Activated CD8-positive, alpha-beta memory T cell treated with anti-CD3 and anti-CD28 coated beads for 4 hours (primary cell): ENCODE measurements around the gene TEX101.
"Not testable (repeated sequence)": the region's sequence is repeated elsewhere in the genome, so short reads cannot be mapped to it uniquely, and the experiment has no call there.

Experiments
- DNase-seq, 2 donors: peaks; one replicate each; pipeline ENCODE4 v3.0.0-alpha.2; 2020; ENCODE audit warnings: low read depth in 2 of 2

TEX101 gene

DNA sequence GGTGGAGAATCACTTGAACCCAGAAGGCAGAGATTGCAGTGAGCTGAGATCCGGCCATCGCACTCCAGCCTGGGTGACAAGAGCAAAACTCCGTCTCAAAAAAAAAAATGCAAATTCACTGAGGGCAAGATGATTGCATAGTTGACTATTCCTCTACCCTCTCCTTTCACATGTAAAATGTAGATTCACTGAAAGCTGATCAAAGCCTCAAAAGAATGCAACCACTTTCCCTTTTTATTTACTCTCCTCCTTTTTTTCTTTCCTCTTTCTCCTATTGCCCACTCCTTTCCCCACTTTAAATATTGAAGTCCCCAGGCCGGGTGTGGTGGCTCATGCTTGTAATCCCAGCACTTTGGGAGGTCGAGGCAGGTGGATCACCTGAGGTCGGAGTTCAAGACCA, 6.3 kb downstream of the TEX101 start:
- no peak for DNase-seq

GRCh38 chr19:43422000-43422688, 7.5 kb downstream of the TEX101 start:
- DNase-seq: no peak

- no peak for DNase-seq
Measured at GRCh38 chr19:43422689-43423066, 8.0 kb downstream of the TEX101 start.

GRCh38 chr19:43423779-43424178, 9.1 kb downstream of the TEX101 start:
- DNase-seq: no peak

GRCh38 chr19:43425567-43426392, 11.1 kb downstream of the TEX101 start:
- no peak for DNase-seq

GRCh38 chr19:43429395-43429794, 14.7 kb downstream of the TEX101 start:
- DNase-seq: no peak

DNA sequence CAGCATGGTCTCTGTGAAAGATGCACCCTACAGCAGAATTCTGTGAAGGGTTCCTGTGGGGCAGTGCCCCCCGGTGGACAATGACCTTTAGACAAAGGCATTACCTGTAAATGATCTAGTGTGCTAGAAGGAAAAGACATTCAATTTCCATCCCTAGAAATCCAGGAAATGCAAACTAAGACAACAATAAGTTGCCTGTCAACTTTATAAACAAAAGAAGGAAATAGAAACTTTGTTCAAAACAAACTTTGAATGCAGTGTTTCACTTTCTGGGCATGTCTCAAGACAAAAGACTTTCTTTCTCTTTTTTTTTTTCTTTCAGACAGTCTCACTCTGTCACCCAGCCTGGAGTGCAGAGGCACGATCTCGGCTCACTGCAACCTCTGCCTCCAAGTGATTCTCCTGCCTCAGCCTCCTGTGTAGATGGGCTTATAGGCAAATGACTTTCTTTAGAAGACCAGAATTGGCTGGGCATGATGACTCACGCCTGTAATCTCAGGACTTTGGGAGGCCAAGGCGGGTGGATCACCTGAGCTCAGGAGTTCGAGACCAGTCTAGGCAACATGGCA, 15.5 kb downstream of the TEX101 start:
- no peak for DNase-seq

DNA sequence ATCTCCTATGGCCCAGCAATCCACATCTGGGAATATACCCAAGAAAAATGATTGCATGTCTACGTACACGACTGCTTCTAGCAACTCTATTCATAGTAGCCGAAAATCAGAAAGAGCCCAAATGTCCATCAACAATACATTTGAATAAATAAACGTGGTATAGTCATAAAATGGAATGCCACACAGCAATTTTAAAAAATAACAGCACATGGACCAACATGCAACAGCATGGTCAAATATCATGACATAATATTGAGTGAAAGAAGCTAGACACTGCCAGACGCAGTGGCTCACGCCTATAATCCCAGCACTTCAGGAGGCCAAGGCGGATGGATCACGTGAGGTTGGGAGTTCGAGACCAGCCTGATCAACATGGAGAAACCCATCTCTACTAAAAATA, 16.3 kb downstream of the TEX101 start:
- DNase-seq: no peak

DNA sequence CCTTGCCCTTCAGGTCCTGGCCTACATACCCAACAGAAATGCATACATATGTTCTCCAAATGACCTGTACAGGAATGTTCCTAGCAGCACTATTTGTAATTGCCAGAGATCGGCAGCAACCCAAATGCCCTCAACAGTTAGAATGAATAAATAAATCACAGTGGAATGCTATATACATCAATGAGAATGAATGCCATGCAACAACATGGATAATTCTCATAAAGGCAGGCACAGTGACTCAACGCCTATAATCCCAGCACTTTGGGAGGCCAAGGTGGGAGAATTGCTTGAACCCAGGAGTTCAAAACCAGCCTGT, 18.6 kb downstream of the TEX101 start:
- DNase-seq: no peak

- DNase-seq: no peak
Measured at GRCh38 chr19:43433689-43434088, 19.0 kb downstream of the TEX101 start.

- DNase-seq: no peak
Measured at GRCh38 chr19:43435775-43436174, 21.1 kb downstream of the TEX101 start.

- DNase-seq: not testable (repeated sequence)
Measured at GRCh38 chr19:43437284-43437683, 22.6 kb downstream of the TEX101 start.

GRCh38 chr19:43437712-43438111, 23.0 kb downstream of the TEX101 start:
- DNase-seq: no peak

- DNase-seq: no peak
Measured at GRCh38 chr19:43438291-43439031, 23.8 kb downstream of the TEX101 start.

- peak in 1 of 2 donors; percentile 11 for DNase-seq
Measured at GRCh38 chr19:43439032-43439708, 24.5 kb downstream of the TEX101 start.

GRCh38 chr19:43439709-43440063, 25.0 kb downstream of the TEX101 start:
- DNase-seq: no peak

DNA sequence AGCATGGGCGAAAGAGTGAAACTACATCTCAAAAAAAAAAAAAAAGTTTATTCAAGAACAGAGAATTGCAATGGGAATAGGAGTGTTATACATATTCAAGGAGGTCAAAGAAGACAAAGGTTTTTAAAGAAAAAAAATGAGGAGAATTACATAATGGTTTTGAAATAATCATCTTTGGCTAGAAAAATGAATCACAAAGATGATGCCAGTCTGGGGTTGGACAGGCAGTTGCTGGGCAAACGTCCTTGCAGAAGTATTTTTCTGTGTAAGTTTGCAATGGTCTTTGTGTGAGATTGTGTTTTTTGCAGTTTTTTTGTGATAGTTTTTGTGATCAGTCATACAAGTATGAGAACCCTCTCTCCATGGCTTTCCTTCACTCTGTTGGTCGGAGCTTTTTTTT, 27.0 kb downstream of the TEX101 start:
- DNase-seq: no peak

- not testable (repeated sequence) for DNase-seq
Measured at GRCh38 chr19:43444091-43444490, 29.4 kb downstream of the TEX101 start.

GRCh38 chr19:43444531-43445287, 30.0 kb downstream of the TEX101 start:
- DNase-seq: no peak

DNA sequence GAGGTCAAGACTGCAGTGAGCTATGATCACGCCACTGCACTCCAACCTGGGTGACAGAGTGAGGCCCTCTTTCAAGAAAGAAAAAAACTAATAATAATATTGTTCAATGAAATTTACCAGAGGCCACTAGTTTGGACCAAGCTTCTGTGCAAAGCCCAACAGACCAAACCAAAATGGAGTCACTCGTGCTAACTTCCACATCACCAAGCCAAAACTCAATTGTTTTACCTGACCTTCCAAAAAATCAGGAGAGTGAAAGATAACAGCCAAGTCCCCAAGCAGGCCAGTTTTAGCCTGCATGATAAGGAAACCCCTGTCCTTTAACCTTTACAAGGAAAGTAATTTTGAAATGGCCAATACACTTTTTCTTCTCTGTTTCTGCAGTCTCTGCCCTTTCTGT, 30.7 kb downstream of the TEX101 start:
- DNase-seq: no peak
